Measurements from ENCODE around the gene SCIN. TPM values are rescaled to one million over a fixed set of nuclear protein-coding genes. Genes with fewer than 3 reads are reported as not detected.

Gene SCIN
- total and polyA plus RNA-seq, 2 of the 8 experiments (the other 6 are each of a cell fraction or from before 2014, with no cell fraction given), result 0.47 to 1.9 TPM

- Histone ChIP-seq H3K18ac (ENCODE audit: extremely low read depth, low read length) (no peak overlapping the region), H2AK5ac (ENCODE audit: low read depth, low read length) (no peak overlapping the region), H4K91ac (replicated peaks; ENCODE audit: insufficient read length, low read length) (no peak overlapping the region), H4K20me1 (replicated peaks in 1 of 2; ENCODE audit: control insufficient read depth in 1 of 2, insufficient read depth in 2 of 2, low read length in 2 of 2) (no peaks in the 10 kb centered on the region), H2BK15ac (ENCODE audit: low read length) (no peak overlapping the region), H3K23me2 (ENCODE audit: low read depth, low read length) (no peaks in the 10 kb centered on the region), H3K9ac (replicated peaks in 1 of 4; ENCODE audit: extremely low read depth in 1 of 4, low read depth in 3 of 4, low read length in 3 of 4) (no peak overlapping the region), H3K79me1 (ENCODE audit: low read depth, low read length) (no peaks in the 10 kb centered on the region), H4K8ac (ENCODE audit: extremely low read depth, insufficient read depth, low read length) (no peak overlapping the region), H2BK120ac (replicated peaks; ENCODE audit: low read depth, low read length) (no peak overlapping the region), H2BK12ac (ENCODE audit: low read depth, low read length) (no peak overlapping the region; the same call in 1 of the 2 replicates), H3K4me1 (replicated peaks in 1 of 4; ENCODE audit: control insufficient read depth in 3 of 4, insufficient read depth in 4 of 4, low read length in 3 of 4) (peaks cover 0 to 6% (median 1%) of the 10 kb centered on the region in 4 experiments; a peak in 3 of 7 replicates), H2BK20ac (ENCODE audit: low read length) (peak overlapping the region; percentile 36; the same call in 1 of the 2 replicates), H3K36me3 (ENCODE audit: control insufficient read depth in 2 of 4, insufficient read depth in 4 of 4, low read length in 3 of 4) (no peaks in the 10 kb centered on the region), H3K4ac (replicated peaks; ENCODE audit: insufficient read length, low read depth, low read length) (no peak overlapping the region), H2AFZ (ENCODE audit: low read length) (no peak overlapping the region; the same call in 1 of the 2 replicates), H3K56ac (replicated peaks; ENCODE audit: insufficient read length, low read depth, low read length) (no peak overlapping the region), H3K27ac (ENCODE audit: low read depth, low read length) (no peak overlapping the region), H3K4me2 (ENCODE audit: insufficient read depth in 1 of 2, low read depth in 2 of 2, low read length in 2 of 2) (no peak overlapping the region), H3K79me2 (ENCODE audit: control insufficient read depth in 1 of 2, insufficient read depth in 2 of 2, low read length in 2 of 2) (no peaks in the 10 kb centered on the region), H3K4me3 (ENCODE audit: extremely low read depth in 1 of 4, insufficient read depth in 2 of 4, low read depth in 3 of 4, low read length in 4 of 4) (no peak overlapping the region), H4K5ac (ENCODE audit: insufficient read length, low read depth, low read length) (no peak overlapping the region), H3K23ac (ENCODE audit: insufficient read length) (no peak overlapping the region), H3K27me3 (replicated peaks in 1 of 4; ENCODE audit: control insufficient read depth in 3 of 4, extremely low read depth in 1 of 4, insufficient read depth in 3 of 4, low read length in 3 of 4) (no peaks in the 10 kb centered on the region), H2BK5ac (ENCODE audit: low read depth, low read length) (no peak overlapping the region), H3K14ac (ENCODE audit: insufficient read length) (no peak overlapping the region), H3K9me3 (ENCODE audit: insufficient read depth in 2 of 2, low read depth in 1 of 2, low read length in 1 of 2) (no peaks in the 10 kb centered on the region)
- POLR2A ChIA-PET (ENCODE audit: partially characterized antibody), result no interaction called here
- no peak for TF ChIP-seq POLR2AphosphoS5 (IDR thresholded peaks at IDR 0.05; ENCODE audit: low read depth, low read length)
- TF ChIP-seq MAFK (IDR thresholded peaks at IDR 0.05; ENCODE audit: low read depth, low read length), result no peak
- TF ChIP-seq SRF (IDR thresholded peaks at IDR 0.05; ENCODE audit: low read depth, low read length), result no peak
- TF ChIP-seq TBP (IDR thresholded peaks at IDR 0.05; ENCODE audit: low read depth, low read length), result no peak
- TF ChIP-seq TAF1 (IDR thresholded peaks at IDR 0.05; ENCODE audit: low read depth, low read length), result no peak
- TF ChIP-seq SP1 (IDR thresholded peaks at IDR 0.05; ENCODE audit: low read depth, low read length), result no peak
- no peak for TF ChIP-seq KDM4A (IDR thresholded peaks at IDR 0.05; ENCODE audit: low read depth, low read length, severe bottlenecking)
- no peak for TF ChIP-seq GTF2F1 (IDR thresholded peaks at IDR 0.05; ENCODE audit: borderline replicate concordance, low read depth, low read length)
- no peak for TF ChIP-seq JUND (IDR thresholded peaks at IDR 0.05; ENCODE audit: low read length)
- TF ChIP-seq RAD21 (IDR thresholded peaks at IDR 0.05 in 1 of 2, conservative IDR thresholded peaks at IDR 0.05 in 1 of 2; ENCODE audit: low read depth in 2 of 2, low read length in 2 of 2), result no peak
- TF ChIP-seq NANOG (IDR thresholded peaks at IDR 0.05; ENCODE audit: insufficient read depth, low read depth, low read length, poor library complexity, severe bottlenecking), result no peak
- TF ChIP-seq CTBP2 (IDR thresholded peaks at IDR 0.05; ENCODE audit: borderline replicate concordance, insufficient read depth, insufficient read length, low read length), result no peak
- TF ChIP-seq EZH2 (IDR thresholded peaks at IDR 0.05; ENCODE audit: low read depth, low read length, severe bottlenecking), result no peak
- no peak for TF ChIP-seq JUN (IDR thresholded peaks at IDR 0.05; ENCODE audit: low read depth, low read length)
- CTCF ChIA-PET (ENCODE audit: partially characterized antibody), result interaction anchor here (1.2 to 1.7 kb wide), 3 partner anchors 41 to 125 kb away, joined by 4 to 7 read pairs (median 4); no protein-coding TSS in a partner anchor
- WGBS, 2 experiments (ENCODE audit: extremely low coverage in 1 of 2, insufficient coverage in 1 of 2, insufficient read length in 1 of 2, insufficient replicate concordance in 2 of 2, low coverage in 1 of 2, low lambda C conversion rate in 2 of 2, missing lambda C conversion rate in 1 of 2), result 91% methylated on average over 5 of the region's 5 CpGs; no CpG with 5 or more reads in 1 of the 2 experiments
- DNase-seq (ENCODE audit: low read depth in 1 of 2, low spot score in 2 of 2), result no peak
- no peak for FAIRE-seq
Measured at GRCh38 chr7:12643644-12644043, 73.1 kb downstream of the SCIN start.
